ENCODE data around the gene RARS1. TPM values are rescaled to one million over a fixed set of nuclear protein-coding genes. Genes with fewer than 3 reads are reported as not detected.

RARS1 gene
- total RNA-seq, result 236 TPM

DNA sequence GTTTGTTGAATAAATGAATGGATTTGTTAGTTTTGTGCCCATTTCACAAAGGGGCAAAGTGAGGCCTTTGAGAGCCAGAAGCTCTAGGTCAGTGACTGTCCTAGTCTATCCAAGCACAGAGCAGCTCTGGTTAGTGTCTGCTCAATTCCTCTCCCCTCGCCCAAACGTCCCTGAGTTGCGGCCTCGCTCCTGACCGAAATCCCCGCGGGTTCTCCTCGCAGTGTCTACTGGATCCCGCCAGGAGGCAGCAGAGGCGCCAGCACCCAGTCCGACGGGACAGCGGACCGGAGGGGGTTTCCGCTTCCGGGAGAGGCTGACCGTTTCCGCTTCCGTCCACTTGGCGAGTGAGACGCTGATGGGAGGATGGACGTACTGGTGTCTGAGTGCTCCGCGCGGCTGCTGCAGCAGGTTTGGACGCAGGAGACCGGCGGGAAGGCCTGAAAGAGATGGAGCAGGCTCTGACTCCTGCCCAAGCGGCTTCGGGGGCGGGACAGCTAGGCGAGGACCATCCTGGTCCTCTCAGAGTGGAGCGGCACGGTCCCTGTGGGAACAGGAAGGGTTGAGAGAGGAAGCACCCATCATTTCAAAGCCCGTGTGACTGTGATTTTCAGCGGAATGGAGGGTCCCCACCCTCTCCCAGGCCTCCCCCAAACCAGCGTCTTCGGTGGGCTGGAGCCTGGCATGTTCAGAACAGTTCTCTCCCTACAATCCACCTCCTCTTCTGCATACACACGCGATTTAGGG lies at the start of gene RARS1:
TSS of gene RARS1 (plus strand) at position 336 of the 744 bp plus-strand sequence. CDS start at position 364, 28 bp downstream.
- FAIRE-seq, result no peak

DNA sequence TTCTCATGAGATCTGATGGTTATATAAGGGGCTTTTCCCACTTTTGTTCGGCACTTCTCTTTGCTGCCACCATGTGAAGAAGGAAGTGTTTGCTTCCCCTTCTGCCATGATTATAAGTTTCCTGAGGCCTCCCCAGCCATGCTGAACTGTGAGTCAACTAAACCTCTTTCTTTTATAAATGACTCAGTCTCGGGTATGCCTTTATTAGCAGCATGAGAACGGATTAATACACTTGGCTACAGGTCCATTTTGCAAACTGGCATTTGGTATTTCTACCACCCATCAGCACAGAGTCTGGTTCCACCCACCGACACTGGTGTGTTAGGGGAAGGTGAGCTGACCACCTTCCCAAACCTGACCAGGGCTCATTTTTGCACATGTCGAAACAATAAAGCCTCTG lies 47.9 kb upstream of the RARS1 start:
- no peak for DNase-seq (ENCODE audit: low spot score in 2 of 2)
- FAIRE-seq, result no peak

More for the DNA sequence above, at the start of gene RARS1:
- DNase-seq (ENCODE audit: low spot score in 2 of 2), result peak; percentile 80 to 92

DNA sequence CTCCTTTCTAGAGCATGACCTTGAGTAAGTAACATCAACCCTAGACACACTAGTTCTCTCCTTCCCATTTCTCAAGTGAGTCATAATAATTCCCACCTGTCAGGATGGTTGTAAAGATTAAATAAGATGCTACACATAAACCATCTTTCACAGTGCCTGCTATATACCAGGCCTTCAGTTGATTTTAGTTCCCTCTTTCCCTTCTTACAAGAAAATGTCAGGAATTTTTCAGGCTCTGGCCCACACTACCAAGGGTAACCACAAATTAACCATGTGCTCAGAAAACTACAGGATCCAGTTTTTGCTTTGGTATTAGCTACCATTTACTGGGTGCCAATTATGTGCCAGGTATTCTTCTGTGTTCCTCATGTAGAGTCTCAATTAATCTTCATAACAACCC lies 42.7 kb upstream of the RARS1 start:
- no peak for FAIRE-seq

DNA sequence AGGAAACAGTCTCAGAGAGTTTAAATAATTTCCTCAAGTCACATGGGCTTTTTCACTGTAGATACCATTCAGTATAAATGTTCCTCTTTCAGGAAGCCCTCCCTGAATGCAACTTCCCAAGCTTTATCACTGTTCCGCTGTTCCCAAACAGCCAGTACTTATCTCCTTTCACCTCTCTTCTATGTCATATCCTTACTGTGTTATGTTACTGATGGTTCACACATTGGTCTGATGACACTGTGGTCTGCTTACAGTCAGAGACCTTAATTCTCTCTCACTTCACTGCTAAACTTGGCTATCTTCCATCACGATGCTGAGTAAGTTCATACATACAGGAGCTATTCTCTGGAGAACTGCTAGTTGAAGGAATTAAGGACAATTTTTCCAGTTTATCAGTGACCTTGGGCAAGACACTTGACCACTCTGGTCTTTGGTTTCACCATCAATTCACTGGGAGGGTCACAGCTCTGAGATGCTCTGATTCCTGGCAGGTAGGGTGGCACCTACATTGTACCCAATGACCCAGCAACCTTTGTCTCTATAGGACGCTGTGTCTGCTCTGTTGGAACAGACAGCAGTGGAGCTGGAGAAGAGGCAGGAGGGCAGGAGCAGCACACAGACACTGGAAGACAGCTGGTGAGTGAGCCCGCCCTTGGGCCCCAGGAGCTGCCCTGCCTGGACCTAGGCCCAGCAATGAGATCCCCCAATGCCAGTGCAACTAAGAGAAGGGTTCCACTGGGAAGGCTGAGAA lies 42.1 kb upstream of the RARS1 start:
- no peak for FAIRE-seq
- DNase-seq (ENCODE audit: low spot score in 2 of 2), result no peak

More for the DNA sequence above, 42.7 kb upstream of the RARS1 start:
- DNase-seq (ENCODE audit: low spot score in 2 of 2), result no peak

DNA sequence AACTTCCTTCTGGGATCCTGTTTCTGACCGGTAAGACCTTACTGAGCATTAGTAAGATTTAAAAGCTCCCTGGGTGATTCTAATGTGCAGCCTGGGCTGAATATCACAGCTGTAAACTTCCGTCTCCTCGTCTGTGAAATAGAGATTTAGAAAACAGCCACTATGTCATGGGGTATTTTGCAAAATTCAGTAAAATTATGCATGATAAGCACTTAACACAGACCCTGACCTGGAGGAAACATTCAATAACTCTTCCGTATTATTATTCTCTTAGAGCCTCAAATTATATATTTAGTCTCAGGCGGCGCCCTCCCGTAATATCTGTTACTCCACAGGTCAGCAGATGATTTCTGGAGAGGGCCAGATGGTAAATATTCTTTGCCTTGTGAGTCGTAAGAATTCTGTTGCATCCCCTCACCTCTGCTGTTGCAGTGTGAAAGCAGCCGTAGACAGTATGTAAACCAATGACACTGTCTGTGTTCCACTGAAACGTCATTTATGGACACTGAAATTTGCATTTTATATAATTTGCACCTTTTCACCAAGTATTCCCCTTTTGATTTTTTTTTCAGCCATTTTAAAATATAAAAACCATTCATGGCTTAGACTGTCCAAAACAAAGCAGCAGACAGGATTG lies 39.2 kb upstream of the RARS1 start:
- FAIRE-seq, result no peak
- DNase-seq (ENCODE audit: low spot score in 2 of 2), result no peak

DNA sequence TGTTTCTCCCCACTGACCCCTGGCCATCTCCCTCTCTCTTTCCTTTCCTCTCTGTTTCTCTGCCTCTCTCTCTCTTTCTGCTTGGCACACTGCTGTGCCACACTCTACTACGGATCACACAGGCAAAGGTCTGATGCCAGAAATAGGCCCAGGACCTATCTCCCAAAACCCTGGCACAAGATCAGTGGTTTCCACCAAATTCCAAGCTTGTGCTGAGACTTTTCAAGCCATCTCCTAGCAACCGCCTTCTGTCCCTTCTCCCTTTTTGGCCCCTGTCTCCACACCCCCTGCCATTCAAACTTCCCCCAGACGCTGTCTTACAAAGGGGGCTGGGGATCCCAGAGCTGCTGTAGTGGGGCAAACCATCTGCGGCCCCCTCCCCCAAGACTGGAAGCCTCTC lies 38.5 kb upstream of the RARS1 start:
- no peak for DNase-seq (ENCODE audit: low spot score in 2 of 2)

DNA sequence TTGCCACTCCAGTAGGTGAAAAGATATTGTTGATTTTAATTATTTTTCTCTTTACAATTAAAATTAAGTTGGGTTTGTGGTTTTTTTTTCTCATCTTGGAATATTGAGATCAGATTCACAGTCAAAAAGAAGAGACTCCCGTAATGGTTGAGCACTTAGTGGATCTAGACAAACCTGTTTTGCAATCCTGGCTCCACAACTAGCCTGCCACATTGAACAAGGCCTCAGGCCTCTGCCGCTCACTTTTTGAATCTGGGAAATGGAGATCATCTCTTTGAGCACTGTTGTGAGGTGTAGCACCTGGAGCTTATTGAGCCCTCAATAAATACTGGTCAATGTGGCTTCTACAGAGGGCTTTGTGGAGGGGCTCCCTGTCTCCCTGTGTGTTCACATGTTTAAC lies 37.1 kb upstream of the RARS1 start:
- DNase-seq (ENCODE audit: low spot score in 2 of 2), result no peak
- no peak for FAIRE-seq

More for the DNA sequence above, 38.5 kb upstream of the RARS1 start:
- no peak for FAIRE-seq

DNA sequence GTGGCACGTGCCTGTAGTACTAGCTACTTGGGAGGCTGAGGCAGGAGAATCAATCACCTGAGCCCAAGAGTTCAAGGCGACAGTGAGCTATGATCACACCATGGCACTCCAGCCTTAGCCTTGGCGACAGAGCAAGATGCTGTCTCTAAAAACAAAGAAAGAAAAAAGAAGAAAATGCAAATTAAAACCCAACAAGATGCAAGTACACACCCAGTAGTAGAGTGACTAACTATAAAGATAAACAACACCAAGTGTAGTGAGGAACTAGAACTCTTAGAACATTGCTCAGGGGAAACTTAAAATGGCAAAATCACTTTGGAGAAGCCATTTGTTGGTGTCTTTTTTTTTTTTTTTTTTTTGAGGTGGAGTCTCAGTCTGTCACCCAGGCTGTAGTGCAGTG lies 34.7 kb upstream of the RARS1 start:
- no peak for DNase-seq (ENCODE audit: low spot score in 2 of 2)
- no peak for FAIRE-seq

DNA sequence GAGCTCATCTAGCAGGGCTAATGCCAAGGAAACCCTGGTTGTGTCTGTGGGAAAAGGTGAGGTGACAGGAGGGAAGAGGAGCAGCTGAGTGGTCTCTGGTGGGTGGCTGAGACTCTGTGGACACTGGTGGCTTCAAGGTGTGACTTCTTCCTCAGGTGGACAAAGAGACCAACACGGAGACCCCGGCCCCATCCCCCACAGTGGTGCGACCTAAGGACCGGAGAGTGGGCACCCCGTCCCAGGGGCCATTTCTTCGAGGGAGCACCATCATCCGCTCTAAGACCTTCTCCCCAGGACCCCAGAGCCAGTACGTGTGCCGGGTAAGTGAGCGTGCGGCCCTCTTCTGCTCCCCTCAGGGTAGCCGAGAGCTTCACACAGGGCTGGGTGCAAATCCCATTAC lies 31.1 kb upstream of the RARS1 start:
- FAIRE-seq, result no peak
- DNase-seq (ENCODE audit: low spot score in 2 of 2), result no peak

DNA sequence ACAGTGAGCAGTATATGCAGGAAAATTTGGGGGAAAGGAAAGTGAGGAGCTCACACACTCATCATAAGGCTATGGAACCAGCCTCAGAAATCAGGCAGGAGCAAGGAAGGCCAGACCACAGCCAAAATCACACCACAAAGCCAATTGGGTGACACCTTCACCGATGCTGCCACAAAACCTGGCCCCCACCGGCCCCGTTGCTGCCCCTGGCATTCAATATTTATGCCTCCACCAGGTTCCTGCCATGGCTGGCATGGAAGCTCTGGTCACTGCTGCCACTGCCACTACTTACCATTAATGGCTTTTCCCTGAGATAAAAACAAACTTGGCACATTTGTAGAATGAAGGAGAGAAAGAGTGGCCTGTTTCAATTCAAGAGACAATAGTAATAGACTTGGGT lies 28.7 kb upstream of the RARS1 start:
- FAIRE-seq (no peak), DNase-seq (ENCODE audit: low spot score in 2 of 2) (no peak)

DNA sequence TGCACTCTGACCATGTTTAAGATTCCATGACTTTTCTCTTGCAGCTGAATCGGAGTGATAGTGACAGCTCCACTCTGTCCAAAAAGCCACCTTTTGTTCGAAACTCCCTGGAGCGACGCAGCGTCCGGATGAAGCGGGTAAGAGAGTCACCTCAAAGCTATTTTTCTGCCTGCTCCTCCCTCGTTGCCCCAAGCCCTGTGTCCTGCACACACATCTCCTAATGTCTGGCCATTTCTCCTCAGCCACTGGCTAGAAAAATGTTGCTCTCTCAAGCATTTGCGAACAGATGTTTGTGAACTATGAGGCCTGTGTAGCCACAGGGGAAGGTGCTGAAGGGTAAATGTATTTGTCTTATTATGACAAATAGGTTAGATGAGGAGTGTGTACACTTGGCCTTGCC lies 25.7 kb upstream of the RARS1 start:
- FAIRE-seq (no peak), DNase-seq (ENCODE audit: low spot score in 2 of 2) (no peak)

DNA sequence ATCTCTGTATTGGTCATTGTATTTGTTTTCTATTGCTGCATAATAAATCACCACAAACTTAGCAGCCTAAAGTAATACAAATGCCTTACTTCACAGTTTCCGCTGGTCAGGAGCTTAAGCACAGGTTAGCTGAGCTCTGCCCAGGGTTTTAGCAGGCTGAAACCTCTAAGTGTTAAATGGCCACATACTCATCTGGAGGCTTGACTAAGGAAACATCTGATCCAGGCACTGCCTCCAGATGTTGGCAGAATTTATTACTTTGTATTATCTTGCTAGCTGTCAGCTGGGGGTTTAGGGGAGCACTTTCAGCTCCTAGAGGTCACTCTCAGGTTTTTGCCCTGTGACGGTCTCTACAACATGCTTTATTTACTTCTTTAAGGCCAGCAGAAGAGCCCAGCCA lies 23.2 kb upstream of the RARS1 start:
- FAIRE-seq (no peak), DNase-seq (ENCODE audit: low spot score in 2 of 2) (no peak)

DNA sequence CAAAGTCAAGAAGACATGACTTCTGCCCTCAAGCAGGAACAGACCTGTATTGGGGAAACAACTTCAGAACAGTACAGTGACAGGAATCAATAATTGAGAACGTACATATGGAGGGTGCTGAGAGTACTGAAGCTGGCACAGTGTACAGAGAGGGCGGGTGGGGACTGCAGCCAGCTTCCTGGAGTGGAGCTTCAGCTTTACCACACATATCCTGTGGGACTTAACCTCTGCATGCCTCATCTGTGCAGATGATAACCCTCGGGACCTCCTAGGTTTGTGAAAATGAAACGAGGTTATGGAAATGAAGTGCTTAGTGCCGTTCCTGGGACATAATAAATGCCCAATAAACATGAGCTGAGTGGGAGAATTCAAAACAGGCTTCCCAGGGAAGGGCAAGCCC lies 22.1 kb upstream of the RARS1 start:
- FAIRE-seq, result no peak

DNA sequence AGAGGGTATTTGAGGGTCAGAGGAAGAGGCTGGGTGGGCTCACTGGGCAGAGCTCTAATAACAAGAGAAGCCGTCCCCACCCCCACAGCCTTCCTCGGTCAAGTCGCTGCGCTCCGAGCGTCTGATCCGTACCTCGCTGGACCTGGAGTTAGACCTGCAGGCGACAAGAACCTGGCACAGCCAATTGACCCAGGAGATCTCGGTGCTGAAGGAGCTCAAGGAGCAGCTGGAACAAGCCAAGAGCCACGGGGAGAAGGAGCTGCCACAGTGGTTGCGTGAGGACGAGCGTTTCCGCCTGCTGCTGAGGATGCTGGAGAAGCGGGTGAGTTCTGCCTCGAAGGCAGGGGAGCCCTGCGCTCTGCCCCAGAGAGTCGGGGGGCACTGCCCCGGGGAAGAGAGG lies 21.6 kb upstream of the RARS1 start:
- FAIRE-seq (no peak), DNase-seq (ENCODE audit: low spot score in 2 of 2) (no peak)

More for the DNA sequence above, 22.1 kb upstream of the RARS1 start:
- DNase-seq (ENCODE audit: low spot score in 2 of 2), result no peak

DNA sequence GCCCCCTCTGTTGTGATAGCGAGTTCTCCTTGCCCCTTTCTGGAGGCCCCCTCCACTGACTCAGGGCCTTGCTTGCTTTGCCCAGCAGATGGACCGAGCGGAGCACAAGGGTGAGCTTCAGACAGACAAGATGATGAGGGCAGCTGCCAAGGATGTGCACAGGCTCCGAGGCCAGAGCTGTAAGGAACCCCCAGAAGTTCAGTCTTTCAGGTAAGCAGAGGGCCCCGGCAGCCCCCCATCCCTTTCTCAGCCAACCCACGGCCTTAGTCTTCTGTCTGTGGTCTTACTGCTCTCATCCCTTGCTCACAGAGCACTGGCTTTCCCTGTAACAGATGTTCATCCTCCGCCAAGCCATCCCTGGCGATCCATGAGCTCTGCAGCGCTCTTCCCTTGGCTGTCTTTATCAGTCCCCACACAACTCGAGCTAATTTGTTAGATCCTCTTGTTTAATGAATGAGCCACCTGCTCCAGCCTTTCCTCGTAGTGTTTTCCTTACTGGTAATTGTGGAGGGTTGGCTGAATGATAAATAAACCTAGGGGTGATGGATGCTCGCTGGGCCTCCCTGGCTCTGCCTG lies 18.4 kb upstream of the RARS1 start:
- DNase-seq (ENCODE audit: low spot score in 2 of 2) (no peak), FAIRE-seq (no peak)

DNA sequence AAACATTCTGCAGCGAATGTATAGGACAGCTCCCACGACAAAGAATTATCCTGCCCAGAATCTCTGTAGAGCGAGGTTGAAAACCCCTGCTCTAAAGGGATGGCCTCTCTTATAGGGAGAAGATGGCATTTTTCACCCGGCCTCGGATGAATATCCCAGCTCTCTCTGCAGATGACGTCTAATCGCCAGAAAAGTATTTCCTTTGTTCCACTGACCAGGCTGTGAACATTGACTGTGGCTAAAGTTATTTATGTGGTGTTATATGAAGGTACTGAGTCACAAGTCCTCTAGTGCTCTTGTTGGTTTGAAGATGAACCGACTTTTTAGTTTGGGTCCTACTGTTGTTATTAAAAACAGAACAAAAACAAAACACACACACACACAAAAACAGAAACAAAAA lies 17.4 kb upstream of the RARS1 start:
- DNase-seq (ENCODE audit: low spot score in 2 of 2) (no peak), FAIRE-seq (no peak)

DNA sequence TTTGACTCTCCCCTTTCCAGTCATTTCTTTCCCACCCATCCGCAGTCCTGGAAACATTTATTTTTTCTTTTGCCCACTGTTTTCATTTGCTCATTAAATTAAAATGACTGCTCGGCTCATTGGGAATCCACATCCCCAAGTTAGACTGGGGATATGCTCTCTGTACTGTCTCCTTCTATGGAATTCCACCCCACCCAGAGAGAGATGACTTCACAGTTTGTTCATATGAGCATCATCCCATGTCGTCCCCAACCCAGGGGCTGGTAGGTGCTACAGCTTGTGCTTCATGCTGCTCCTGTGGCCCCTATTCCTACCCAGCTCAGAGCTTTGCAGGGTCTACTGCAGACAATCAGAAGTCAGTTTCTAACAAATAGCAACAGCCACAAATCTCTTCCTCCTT lies 16.5 kb upstream of the RARS1 start:
- DNase-seq (ENCODE audit: low spot score in 2 of 2), result no peak
- FAIRE-seq, result no peak

DNA sequence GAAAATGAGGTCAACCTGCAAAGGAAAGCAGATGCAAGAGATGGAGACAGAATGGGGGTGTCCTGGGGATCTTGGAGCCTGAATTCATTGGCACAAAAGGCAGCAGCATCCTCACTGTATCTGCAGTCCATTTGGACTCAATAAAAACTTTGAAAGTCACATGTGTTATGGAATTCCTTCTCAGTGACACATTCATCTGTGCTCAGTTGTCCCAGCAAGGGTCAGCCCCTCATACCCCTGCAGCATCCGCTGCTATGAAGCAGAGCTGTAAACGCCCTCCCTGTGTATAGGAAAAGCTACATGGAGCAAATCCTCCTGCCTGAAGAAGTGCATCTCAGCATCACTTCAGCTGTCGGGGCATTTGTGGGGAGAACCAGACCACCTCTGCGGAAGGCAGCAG lies 14.5 kb upstream of the RARS1 start:
- no peak for FAIRE-seq
- DNase-seq (ENCODE audit: low spot score in 2 of 2), result no peak

DNA sequence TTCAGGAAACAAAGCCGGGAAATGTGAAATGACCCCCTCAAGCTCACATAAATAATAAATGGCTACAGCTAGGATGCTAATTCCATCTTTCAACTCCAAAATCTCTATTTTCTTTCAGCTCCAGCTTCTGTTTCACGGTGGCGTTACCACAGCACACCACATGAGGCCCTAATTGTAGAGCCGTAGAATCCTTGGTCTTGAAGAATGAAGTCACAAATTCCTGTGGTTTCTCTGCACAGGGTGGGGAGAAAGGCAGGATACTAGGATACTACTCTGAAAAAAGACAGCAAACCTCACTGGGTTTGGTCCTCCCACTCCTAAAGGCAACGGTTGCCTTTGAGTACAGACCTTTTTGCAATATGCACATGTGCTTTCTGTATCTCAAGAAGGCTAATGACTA lies 13.9 kb upstream of the RARS1 start:
- FAIRE-seq, result no peak
- DNase-seq (ENCODE audit: low spot score in 2 of 2), result no peak

DNA sequence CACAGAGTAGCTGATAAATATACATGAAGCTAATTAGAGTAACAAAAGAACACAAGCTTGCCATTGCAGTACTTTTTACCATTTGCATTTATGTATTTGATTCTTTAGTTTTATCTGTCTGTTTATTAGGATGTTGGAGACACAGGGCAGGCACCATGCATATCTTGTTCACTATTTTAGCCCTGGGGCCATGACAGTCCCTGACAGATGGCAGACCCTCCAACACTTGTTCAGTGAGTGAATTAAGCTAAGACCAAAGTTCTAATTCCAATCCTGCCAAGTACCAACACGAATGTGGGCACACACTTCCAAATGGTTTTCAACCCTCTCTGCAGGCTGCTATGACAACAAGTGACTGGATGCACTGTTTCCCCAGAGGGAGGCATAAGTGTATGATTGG lies 12.0 kb upstream of the RARS1 start:
- no peak for FAIRE-seq
- DNase-seq (ENCODE audit: low spot score in 2 of 2), result no peak

DNA sequence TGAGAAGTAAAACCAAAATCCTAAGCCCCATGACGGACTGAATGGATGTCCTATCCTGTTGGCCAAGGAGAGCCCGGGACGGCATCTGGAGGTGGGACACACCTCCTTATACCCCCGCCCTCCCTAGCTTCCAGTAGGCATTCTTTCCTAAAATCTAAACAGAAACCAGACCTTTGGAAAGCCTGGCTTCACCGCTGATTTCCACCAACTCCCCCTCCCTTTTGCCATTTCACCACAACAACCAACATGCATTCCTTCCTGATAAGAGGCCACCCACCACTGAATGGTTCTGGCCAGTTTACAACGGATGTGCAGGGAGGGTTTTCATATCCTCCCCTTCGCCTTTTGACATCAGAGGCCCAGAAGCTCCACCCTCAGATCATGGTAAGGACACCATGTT lies 9.2 kb upstream of the RARS1 start:
- no peak for FAIRE-seq
- DNase-seq (ENCODE audit: low spot score in 2 of 2), result no peak

Data from frontal cortex (tissue), 4 donors.